GM06990 (cell line): Measurements from ENCODE around the gene NEURL2.
"Not testable (repeated sequence)": the region's sequence is repeated elsewhere in the genome, so short reads cannot be mapped to it uniquely, and the experiment has no call there.

Experiments
- DNase-seq: peaks from one replicate; pipeline ENCODE4 v3.0.0-alpha.2; 2011; ENCODE audit not compliant: insufficient read length; ENCODE audit errors: extremely low read depth
- H3K27me3 ChIP-seq: replicated peaks from 2 replicates; pipeline ENCODE4 v1.6.0; 2011; ENCODE audit warnings: low read length; ENCODE audit not compliant: control insufficient read depth, insufficient read depth
- H3K36me3 ChIP-seq: 2 replicates; pipeline ENCODE4 v1.5.1; 2011; ENCODE audit warnings: low read length; ENCODE audit not compliant: control insufficient read depth, insufficient read depth
- H3K4me3 ChIP-seq: replicated peaks from 2 replicates; pipeline ENCODE4 v1.5.1; 2011; ENCODE audit warnings: low read depth, mild to moderate bottlenecking, control low read depth, low read length
- TF ChIP-seq, protein P1 (sequence below): IDR thresholded peaks from 2 replicates; pipeline ENCODE4 v1.5.1; 2011; ENCODE audit warnings: low read length, control low read depth, mild to moderate bottlenecking, inconsistent platforms; ENCODE audit not compliant: insufficient read depth, poor library complexity, severe bottlenecking

NEURL2 gene

DNA sequence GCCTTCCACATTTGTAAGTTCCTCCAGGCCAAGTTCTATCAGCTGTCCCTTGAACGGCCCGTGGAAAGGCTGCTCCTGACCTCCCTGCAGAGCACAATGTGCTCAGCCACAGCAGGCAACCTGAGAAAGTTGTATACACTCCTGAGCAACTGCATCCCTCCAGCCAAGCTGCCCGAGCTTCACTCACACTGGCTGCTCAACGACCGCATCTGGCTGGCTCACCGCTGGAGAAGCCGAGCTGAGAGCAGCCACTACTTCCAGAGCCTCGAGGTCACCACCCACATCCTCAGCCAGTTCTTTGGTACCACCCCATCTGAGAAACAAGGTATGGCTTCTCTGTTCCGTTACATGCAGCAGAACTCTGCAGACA is 7.9 kb downstream of the NEURL2 start:
- no peak overlapping the region for H3K4me3 ChIP-seq
- H3K36me3 ChIP-seq: peaks cover 21% of the 10 kb centered on the region
- H3K27me3 ChIP-seq: no peaks in the 10 kb centered on the region
- TF ChIP-seq, protein P1, sequence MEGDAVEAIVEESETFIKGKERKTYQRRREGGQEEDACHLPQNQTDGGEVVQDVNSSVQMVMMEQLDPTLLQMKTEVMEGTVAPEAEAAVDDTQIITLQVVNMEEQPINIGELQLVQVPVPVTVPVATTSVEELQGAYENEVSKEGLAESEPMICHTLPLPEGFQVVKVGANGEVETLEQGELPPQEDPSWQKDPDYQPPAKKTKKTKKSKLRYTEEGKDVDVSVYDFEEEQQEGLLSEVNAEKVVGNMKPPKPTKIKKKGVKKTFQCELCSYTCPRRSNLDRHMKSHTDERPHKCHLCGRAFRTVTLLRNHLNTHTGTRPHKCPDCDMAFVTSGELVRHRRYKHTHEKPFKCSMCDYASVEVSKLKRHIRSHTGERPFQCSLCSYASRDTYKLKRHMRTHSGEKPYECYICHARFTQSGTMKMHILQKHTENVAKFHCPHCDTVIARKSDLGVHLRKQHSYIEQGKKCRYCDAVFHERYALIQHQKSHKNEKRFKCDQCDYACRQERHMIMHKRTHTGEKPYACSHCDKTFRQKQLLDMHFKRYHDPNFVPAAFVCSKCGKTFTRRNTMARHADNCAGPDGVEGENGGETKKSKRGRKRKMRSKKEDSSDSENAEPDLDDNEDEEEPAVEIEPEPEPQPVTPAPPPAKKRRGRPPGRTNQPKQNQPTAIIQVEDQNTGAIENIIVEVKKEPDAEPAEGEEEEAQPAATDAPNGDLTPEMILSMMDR: no peak
- no peak for DNase-seq

DNA sequence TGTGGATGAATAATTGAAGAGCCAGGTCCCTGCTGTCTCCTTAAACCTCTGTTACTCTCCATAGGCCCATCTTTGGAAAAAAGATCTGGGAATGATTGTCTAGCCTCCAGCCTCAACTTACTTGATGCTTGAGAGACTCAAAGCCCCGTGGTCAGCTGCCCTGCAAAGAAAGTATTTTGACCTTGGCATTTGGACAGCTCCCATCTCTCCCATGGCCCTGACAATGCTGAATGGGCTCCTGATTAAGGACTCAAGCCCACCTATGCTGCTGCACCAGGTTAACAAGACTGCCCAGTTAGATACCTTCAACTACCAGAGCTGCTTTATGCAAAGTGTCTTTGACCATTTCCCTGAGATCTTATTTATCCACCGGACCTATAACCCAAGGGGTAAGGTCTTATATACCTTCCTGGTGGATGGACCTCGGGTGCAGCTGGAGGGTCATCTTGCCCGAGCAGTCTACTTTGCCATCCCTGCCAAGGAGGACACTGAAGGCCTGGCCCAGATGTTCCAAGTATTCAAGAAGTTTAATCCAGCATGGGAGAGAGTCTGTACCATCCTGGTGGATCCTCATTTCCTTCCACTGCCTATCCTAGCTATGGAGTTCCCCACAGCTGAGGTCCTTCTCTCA is 8.4 kb downstream of the NEURL2 start:
- TF ChIP-seq, protein P1: no peak
- DNase-seq: no peak
- H3K36me3 ChIP-seq: peaks cover 25% of the 10 kb centered on the region
- H3K27me3 ChIP-seq: no peaks in the 10 kb centered on the region
- H3K4me3 ChIP-seq: no peak overlapping the region

DNA sequence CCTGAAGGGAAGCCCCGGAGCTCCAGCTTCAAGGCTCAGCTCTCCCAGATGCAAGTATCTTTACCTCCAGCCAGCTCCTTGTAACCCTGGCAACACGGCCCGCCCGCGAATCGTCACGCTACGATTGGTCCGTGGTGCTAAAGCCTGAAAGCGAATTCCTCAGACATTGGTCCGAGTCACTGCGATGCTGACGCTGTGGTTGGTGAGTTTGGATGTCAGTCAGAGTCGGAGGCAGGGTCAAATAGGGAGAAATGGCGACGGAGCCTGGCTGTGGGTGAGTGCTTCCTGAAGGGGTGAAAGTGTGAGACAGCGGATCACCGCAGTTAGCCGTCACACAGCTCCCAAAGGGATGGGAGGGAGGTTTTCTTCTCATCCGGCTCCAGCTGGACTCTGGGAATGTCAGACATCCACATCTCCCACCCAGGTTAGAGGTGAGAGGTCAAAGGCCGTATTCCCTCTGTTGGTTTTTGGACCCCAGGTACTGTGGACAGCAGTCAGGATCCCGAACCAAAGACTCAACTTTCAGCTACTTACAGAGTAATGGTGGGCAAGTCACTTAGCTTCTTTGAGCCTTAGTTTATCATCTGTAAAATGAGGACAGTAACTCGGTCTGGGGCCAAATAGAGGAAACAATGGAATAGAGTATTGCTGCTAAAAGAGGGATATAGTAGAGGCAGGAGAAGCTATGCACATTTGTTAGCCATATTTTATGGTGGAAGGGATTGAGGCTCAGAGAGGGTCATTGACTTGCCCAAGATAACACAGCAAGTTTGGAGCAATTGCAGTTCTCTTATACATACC is 9.8 kb downstream of the NEURL2 start, which contains the start of gene ZSWIM1:
ZSWIM1 (plus strand) TSS at position 240 of the 801 bp plus-strand sequence. CDS start 1,366 bp downstream, outside the sequence.
- DNase-seq: peak; percentile 95
- H3K27me3 ChIP-seq: no peaks in the 10 kb centered on the region
- peak within 1 kb of the TSS; percentile 92 for H3K4me3 ChIP-seq
- peaks cover 18% of the 10 kb centered on the region for H3K36me3 ChIP-seq
- TF ChIP-seq, protein P1: no peak

DNA sequence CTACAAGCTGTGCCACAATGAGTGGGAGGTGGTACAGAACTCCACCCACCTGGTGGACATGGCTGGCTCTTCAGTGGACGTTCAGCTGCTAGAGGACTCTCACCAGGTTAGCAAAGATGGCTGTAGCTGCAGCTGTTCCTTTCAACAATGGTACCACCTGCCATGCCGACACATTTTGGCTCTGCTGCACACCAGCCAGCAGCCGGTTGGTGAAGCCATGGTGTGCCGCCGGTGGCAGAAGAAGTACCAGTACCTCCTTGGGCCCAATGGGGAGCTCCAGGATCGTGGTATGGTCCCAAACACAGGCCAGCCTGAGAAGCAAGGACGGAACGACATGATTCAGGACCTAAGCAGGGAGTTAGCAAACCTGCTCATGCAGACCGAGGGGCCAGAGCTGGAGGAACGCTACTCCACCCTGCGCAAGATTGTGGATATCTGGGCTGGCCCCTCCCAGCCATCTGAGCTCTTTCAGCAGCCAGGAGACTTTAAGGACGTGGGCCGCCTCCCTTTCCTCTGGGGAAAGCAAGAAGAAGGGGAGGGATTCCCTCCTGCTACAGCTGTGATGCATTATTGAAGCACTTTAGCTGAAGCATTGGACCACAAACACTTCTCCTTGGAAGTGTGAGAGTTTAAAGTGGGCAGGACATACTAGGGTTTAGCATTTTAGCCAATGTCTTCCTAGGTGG is 12.8 kb downstream of the NEURL2 start:
- Histone ChIP-seq H3K36me3 (peaks cover 12% of the 10 kb centered on the region), H3K4me3 (no peak overlapping the region), H3K27me3 (no peaks in the 10 kb centered on the region)
- TF ChIP-seq, protein P1: no peak
- DNase-seq: no peak

DNA sequence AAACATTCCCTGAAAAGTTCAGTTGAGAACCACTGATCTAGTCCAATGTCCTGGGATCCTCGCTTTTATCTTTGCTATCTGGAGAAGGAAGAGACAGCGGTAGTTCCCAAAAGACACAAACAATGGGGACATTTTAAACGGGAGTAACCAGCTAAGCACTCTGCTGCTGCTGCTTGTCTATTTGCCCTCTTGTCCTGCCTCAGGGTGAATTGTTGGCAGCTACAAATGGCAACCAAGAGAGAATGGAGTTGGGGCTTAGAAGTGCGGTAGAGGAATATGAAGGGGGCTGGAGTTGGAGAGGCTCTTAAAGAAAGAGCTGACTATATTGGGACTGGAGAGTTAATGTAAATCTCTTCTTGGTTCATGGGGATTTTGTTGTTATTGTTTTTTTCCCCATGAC is 16.4 kb downstream of the NEURL2 start:
- Histone ChIP-seq H3K4me3 (no peak overlapping the region), H3K27me3 (no peaks in the 10 kb centered on the region), H3K36me3 (peaks cover 7% of the 10 kb centered on the region)
- TF ChIP-seq, protein P1: no peak
- DNase-seq: no peak

DNA sequence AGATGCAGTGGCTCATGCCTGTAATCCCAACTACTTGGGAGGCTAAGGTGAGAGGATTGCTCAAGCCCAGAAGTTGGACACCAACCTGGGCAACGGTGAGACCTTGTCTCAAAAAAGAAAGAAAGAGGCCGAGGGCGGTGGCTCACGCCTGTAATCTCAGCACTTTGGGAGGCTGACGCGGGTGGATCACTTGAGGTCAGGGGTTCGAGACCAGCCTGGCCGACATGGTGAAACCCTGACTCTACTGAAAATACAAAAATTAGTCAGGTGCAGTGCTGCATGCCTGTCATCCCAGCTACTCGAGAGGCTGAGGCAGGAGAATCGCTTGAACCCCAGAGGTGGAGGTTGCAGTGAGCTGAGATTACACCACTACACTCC is 16.9 kb downstream of the NEURL2 start:
- not testable (repeated sequence) for H3K27me3 ChIP-seq, H3K36me3 ChIP-seq, DNase-seq, H3K4me3 ChIP-seq
